PFSK-1 (cell line): ENCODE measurements around the gene STARD5.

ENCODE experiments used
- FOXP2 ChIP-seq: optimal IDR thresholded peaks from 2 replicates; pipeline ENCODE3; 2011; ENCODE audit warnings: borderline replicate concordance, control low read depth, inconsistent platforms; ENCODE audit not compliant: insufficient read depth; ENCODE audit errors: extremely low read length, extremely low read depth
- POLR2AphosphoS5 ChIP-seq: IDR thresholded peaks from 2 replicates; pipeline ENCODE4 v1.6.1; 2012; ENCODE audit warnings: low read depth, mild to moderate bottlenecking, control low read depth, low read length, moderate library complexity
- SIN3A ChIP-seq: IDR thresholded peaks from 2 replicates; pipeline ENCODE4 v1.6.1; 2012; ENCODE audit warnings: mild to moderate bottlenecking, low read length, moderate library complexity, borderline replicate concordance; ENCODE audit not compliant: insufficient read depth
- TAF1 ChIP-seq: IDR thresholded peaks from 2 replicates; pipeline ENCODE4 v1.6.1; 2012; ENCODE audit warnings: low read length, control low read depth, borderline replicate concordance; ENCODE audit not compliant: insufficient read depth
- TF ChIP-seq, protein P1 (sequence below), 2 experiments: IDR thresholded peaks; 2 replicates each; pipeline versions ENCODE4 v1.6.1 to v1.8.0; 2011 to 2012; ENCODE audit warnings: low read depth in 2 of 2, low read length in 2 of 2, control low read depth in 1 of 2, inconsistent platforms in 1 of 2, mild to moderate bottlenecking in 1 of 2, moderate library complexity in 1 of 2; ENCODE audit not compliant: insufficient read depth in 1 of 2

Gene STARD5

DNA sequence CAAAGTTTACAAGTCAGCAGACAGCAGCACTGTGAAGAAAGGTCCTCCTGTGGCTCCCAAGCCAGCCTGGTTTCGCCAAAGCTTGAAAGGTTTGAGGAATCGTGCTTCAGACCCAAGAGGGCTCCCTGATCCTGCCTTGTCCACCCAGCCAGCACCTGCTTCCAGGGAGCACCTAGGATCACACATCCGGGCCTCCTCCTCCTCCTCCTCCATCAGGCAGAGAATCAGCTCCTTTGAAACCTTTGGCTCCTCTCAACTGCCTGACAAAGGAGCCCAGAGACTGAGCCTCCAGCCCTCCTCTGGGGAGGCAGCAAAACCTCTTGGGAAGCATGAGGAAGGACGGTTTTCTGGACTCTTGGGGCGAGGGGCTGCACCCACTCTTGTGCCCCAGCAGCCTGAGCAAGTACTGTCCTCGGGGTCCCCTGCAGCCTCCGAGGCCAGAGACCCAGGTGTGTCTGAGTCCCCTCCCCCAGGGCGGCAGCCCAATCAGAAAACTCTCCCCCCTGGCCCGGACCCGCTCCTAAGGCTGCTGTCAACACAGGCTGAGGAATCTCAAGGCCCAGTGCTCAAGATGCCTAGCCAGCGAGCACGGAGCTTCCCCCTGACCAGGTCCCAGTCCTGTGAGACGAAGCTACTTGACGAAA is 24.2 kb downstream of the STARD5 start:
- no peak for TF ChIP-seq FOXP2
- TF ChIP-seq POLR2AphosphoS5 = no peak
- TF ChIP-seq, protein P1, sequence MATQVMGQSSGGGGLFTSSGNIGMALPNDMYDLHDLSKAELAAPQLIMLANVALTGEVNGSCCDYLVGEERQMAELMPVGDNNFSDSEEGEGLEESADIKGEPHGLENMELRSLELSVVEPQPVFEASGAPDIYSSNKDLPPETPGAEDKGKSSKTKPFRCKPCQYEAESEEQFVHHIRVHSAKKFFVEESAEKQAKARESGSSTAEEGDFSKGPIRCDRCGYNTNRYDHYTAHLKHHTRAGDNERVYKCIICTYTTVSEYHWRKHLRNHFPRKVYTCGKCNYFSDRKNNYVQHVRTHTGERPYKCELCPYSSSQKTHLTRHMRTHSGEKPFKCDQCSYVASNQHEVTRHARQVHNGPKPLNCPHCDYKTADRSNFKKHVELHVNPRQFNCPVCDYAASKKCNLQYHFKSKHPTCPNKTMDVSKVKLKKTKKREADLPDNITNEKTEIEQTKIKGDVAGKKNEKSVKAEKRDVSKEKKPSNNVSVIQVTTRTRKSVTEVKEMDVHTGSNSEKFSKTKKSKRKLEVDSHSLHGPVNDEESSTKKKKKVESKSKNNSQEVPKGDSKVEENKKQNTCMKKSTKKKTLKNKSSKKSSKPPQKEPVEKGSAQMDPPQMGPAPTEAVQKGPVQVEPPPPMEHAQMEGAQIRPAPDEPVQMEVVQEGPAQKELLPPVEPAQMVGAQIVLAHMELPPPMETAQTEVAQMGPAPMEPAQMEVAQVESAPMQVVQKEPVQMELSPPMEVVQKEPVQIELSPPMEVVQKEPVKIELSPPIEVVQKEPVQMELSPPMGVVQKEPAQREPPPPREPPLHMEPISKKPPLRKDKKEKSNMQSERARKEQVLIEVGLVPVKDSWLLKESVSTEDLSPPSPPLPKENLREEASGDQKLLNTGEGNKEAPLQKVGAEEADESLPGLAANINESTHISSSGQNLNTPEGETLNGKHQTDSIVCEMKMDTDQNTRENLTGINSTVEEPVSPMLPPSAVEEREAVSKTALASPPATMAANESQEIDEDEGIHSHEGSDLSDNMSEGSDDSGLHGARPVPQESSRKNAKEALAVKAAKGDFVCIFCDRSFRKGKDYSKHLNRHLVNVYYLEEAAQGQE (IDR thresholded peaks at IDR 0.05; ENCODE audit: insufficient read depth in 1 of 2, low read depth in 2 of 2, low read length in 2 of 2) = no peak
- no peak for TF ChIP-seq TAF1
- TF ChIP-seq SIN3A = no peak

DNA sequence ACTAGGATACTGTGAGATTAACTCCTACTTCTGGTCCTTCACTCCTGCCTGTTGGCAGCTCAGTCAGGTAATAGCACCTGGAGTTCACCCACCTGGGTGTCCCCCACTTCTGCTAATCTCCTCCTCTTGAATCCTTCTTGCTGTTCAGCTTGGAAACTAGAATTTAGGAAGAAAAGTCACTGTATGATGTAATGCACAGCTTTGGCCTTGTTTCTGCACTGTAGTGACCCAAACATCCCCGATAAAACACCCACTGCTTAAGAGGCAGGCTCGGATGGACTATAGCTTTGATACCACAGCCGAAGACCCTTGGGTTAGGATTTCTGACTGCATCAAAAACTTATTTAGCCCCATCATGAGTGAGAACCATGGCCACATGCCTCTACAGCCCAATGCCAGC is 24.8 kb downstream of the STARD5 start:
- TF ChIP-seq, protein P1 (IDR thresholded peaks at IDR 0.05; ENCODE audit: insufficient read depth in 1 of 2, low read depth in 2 of 2, low read length in 2 of 2) = no peak
- TF ChIP-seq SIN3A (no peak), POLR2AphosphoS5 (no peak), TAF1 (no peak), FOXP2 (no peak)

DNA sequence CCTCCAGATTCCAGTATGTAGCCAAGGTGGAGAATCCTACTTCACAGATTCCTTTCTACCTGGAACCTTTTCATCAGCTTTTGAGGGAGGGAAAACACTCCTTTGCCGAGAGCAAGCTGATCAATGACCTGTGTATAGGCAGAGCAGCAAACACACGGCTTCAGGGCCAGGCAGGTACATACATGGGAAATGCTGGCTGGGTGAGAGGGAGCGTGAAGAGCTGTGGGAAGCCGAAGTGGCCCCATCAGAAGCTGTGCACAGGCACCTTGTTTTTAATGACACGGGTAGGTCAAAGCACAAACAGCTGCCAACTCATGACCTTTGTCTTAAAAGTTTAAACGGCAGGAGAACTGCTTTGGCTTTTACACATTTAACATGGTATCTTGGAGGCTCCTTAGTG is 25.3 kb downstream of the STARD5 start:
- TF ChIP-seq FOXP2 (no peak), POLR2AphosphoS5 (no peak), TAF1 (no peak), SIN3A (no peak)
- TF ChIP-seq, protein P1 (IDR thresholded peaks at IDR 0.05; ENCODE audit: insufficient read depth in 1 of 2, low read depth in 2 of 2, low read length in 2 of 2) = no peak

DNA sequence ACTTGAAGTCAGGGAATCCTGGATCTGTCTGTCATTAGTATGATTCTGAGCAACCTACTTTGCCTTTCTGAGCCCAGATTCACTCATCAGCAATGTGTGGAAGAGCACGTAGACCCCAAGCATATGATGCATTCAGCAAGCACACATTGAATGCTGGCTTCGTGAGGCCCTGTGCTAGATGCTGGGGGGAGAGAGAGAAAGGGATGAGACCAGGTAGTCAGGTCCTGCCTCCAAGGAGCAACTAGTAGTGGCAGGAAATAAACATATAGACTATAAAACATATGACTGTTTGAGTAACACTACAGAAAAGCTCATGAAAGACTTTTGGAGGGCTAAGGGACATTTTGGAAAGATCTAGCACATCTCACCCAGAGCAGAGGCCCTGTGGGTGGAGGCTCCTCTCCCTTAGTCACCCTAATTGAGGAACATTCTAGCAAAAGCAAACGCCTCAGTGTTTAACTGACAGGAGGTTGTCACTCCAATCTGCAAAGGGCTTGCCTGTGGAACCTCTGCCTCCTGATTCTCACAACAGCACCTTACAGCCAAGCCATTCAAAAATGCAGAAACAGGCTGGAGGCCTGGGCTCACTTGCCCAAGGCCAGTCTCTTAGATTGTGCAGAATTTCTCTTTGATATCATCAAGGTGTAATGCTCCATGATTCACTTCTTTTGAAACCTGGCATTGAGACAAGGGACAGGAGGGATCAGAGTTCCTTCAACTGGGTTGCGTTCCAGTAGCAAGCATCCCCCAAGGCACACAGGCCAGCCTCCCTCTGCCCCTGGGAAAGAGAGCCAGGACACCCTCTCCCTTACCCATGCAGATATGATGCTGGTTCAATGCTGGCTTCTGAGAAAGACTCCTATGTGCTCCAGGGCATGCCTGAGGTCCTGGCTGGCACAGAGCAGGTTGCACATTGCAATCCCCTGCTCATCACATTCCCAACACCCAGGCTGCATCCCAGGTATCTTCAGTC is 26.1 kb downstream of the STARD5 start:
- TF ChIP-seq, protein P1 (IDR thresholded peaks at IDR 0.05; ENCODE audit: insufficient read depth in 1 of 2, low read depth in 2 of 2, low read length in 2 of 2) = no peak
- TF ChIP-seq SIN3A (no peak), TAF1 (no peak), POLR2AphosphoS5 (no peak), FOXP2 (no peak)
